ENCODE results near the gene CPNE9. TPM values are rescaled to one million over a fixed set of nuclear protein-coding genes. Genes with fewer than 3 reads are reported as not detected.
A peak's percentile ranks its signal among the peaks of the same experiment; 100 is the strongest.

CPNE9 gene
- polyA plus RNA-seq, 1 experiment: not detected

- no peaks in the 10 kb centered on the region for H3K9me3 ChIP-seq (ENCODE audit: control insufficient read depth, insufficient read depth, low read length)
- no peak overlapping the region for H3K27ac ChIP-seq (ENCODE audit: low read depth, low read length)
- no peak for DNase-seq (ENCODE audit: low read depth, low spot score)
- ChIA-PET POLR2A (interaction anchor here (0.5 to 1.0 kb wide), 4 partner anchors 9 to 426 kb away, joined by 3 to 5 read pairs (median 3); partner anchors contain the start of gene JAGN1), CTCF (interaction anchor here (1.0 kb wide), 1 partner anchor 218 kb away, joined by 3 read pairs; no protein-coding TSS in a partner anchor)
- TF ChIP-seq CTCF (IDR thresholded peaks at IDR 0.05; ENCODE audit: low read depth, low read length): no peak
- peaks cover 13% of the 10 kb centered on the region for H3K27me3 ChIP-seq (ENCODE audit: control insufficient read depth, insufficient read depth, low read length)
- H3K4me3 ChIP-seq (ENCODE audit: low read depth, low read length): no peak overlapping the region
Measured at GRCh38 chr3:9721015-9721699, 17.5 kb downstream of the CPNE9 start.

- no peak for DNase-seq (ENCODE audit: low read depth, low spot score)
- Histone ChIP-seq H3K9me3 (ENCODE audit: control insufficient read depth, insufficient read depth, low read length) (no peaks in the 10 kb centered on the region), H3K27me3 (ENCODE audit: control insufficient read depth, insufficient read depth, low read length) (peaks cover 14% of the 10 kb centered on the region), H3K4me3 (ENCODE audit: low read depth, low read length) (no peak overlapping the region), H3K27ac (ENCODE audit: low read depth, low read length) (no peak overlapping the region)
- TF ChIP-seq CTCF (IDR thresholded peaks at IDR 0.05; ENCODE audit: low read depth, low read length): no peak
- ChIA-PET POLR2A (interaction anchor here (0.6 kb wide), 2 partner anchors 266 to 287 kb away, joined by 3 to 6 read pairs; no protein-coding TSS in a partner anchor), CTCF (interaction anchor here (1.0 kb wide), 1 partner anchor 218 kb away, joined by 3 read pairs; no protein-coding TSS in a partner anchor)
Measured at GRCh38 chr3:9721700-9722060, 18.0 kb downstream of the CPNE9 start.

- no peak for TF ChIP-seq CTCF (IDR thresholded peaks at IDR 0.05; ENCODE audit: low read depth, low read length)
- POLR2A ChIA-PET: no interaction called here
- Histone ChIP-seq H3K4me3 (ENCODE audit: low read depth, low read length) (no peak overlapping the region), H3K27ac (ENCODE audit: low read depth, low read length) (no peak overlapping the region), H3K27me3 (ENCODE audit: control insufficient read depth, insufficient read depth, low read length) (peaks cover 4% of the 10 kb centered on the region), H3K9me3 (ENCODE audit: control insufficient read depth, insufficient read depth, low read length) (no peaks in the 10 kb centered on the region)
- CTCF ChIA-PET: interaction anchor here (1.1 kb wide), 1 partner anchor 10 kb away, joined by 3 read pairs; no protein-coding TSS in a partner anchor
- DNase-seq (ENCODE audit: low read depth, low spot score): no peak
Measured at GRCh38 chr3:9725775-9726515, 22.3 kb downstream of the CPNE9 start.

- Histone ChIP-seq H3K27ac (ENCODE audit: low read depth, low read length) (no peak overlapping the region), H3K27me3 (ENCODE audit: control insufficient read depth, insufficient read depth, low read length) (peaks cover 4% of the 10 kb centered on the region), H3K4me3 (ENCODE audit: low read depth, low read length) (no peak overlapping the region), H3K9me3 (ENCODE audit: control insufficient read depth, insufficient read depth, low read length) (no peaks in the 10 kb centered on the region; the same call in 1 of the 2 replicates)
- peak; percentile 27; the same call in 1 of the 2 replicates for TF ChIP-seq CTCF (IDR thresholded peaks at IDR 0.05; ENCODE audit: low read depth, low read length)
- POLR2A ChIA-PET: no interaction called here
- CTCF ChIA-PET: interaction anchor here (0.6 to 1.4 kb wide), 5 partner anchors 11 to 385 kb away, joined by 3 to 5 read pairs (median 3); no protein-coding TSS in a partner anchor
- no peak for DNase-seq (ENCODE audit: low read depth, low spot score)
Measured at GRCh38 chr3:9727041-9727595, 23.5 kb downstream of the CPNE9 start.
